B cell (primary cell): ENCODE data around the gene WDFY2. TPM values are rescaled to one million over a fixed set of nuclear protein-coding genes. Genes with fewer than 3 reads are reported as not detected.

ENCODE experiments used
- ATAC-seq: fragments of 200-7000 bp; cut with Tn5 transposase; one replicate; pipeline ENCODE4 v1.10.0; 2021; ENCODE audit warnings: low read depth, mild to moderate bottlenecking, moderate number of reproducible peaks, moderate library complexity
- CTCF ChIA-PET: fragments of 350-600 bp; sonication (Branson Sonifier 250); formaldehyde crosslinking; loops from one replicate; lab custom pipeline; 2021; ENCODE audit warnings: antibody characterized with exemption, inconsistent platforms; lab: Charles Lee
- POLR2A ChIA-PET: fragments of 350-600 bp; sonication (Branson Sonifier 250); formaldehyde crosslinking; loops from one replicate; lab custom pipeline; 2021; ENCODE audit warnings: antibody characterized with exemption; lab: Charles Lee
- DNase-seq: peaks from one replicate; pipeline ENCODE4 v3.0.0; 2013
- H2AFZ ChIP-seq: 2 replicates; pipeline ENCODE4 v1.6.1; 2012; ENCODE audit warnings: mild to moderate bottlenecking, low read depth, low read length; ENCODE audit not compliant: insufficient read depth, poor library complexity, severe bottlenecking
- H3K27ac ChIP-seq, 2 donors: 1 replicate in 1 of 2; 2 replicates in 1 of 2; pipeline ENCODE4 v1.5.1; 2012 to 2013; ENCODE audit warnings: low read length in 2 of 2, mild to moderate bottlenecking in 2 of 2, moderate library complexity in 1 of 2
- H3K27me3 ChIP-seq, 4 experiments: fragments of 200-600 bp in 1 of 4; sonication (generic) in 1 of 4; replicated peaks in 1 of 4; 1 replicate in 2 of 4; 2 replicates in 2 of 4; pipeline versions ENCODE4 v1.6.1 to v1.7.0; 2013 to 2016; ENCODE audit warnings: low read length in 3 of 4, mild to moderate bottlenecking in 2 of 4, mixed read lengths in 1 of 4, moderate library complexity in 1 of 4; ENCODE audit not compliant: insufficient read depth in 4 of 4, control insufficient read depth in 3 of 4; ENCODE audit errors: control extremely low read depth in 1 of 4
- H3K36me3 ChIP-seq, 2 experiments: replicated peaks in 1 of 2; 1 replicate in 1 of 2; 2 replicates in 1 of 2; pipeline versions ENCODE4 v1.6.1 to v1.7.1; 2013; ENCODE audit warnings: low read length in 1 of 2; ENCODE audit not compliant: insufficient read depth in 2 of 2, control insufficient read depth in 1 of 2; ENCODE audit errors: control extremely low read depth in 1 of 2, extremely low read depth in 1 of 2
- H3K4me1 ChIP-seq, 2 donors: fragments of 200-600 bp in 1 of 2; sonication (generic) in 1 of 2; 1 replicate in 1 of 2; 2 replicates in 1 of 2; pipeline versions ENCODE4 v1.5.1 to v1.6.1; 2013 to 2017; ENCODE audit warnings: low read length in 2 of 2; ENCODE audit not compliant: control insufficient read depth in 2 of 2, insufficient read depth in 2 of 2
- H3K4me2 ChIP-seq: replicated peaks from 2 replicates; pipeline ENCODE3; 2012; ENCODE audit warnings: mild to moderate bottlenecking, low read depth, low read length; ENCODE audit not compliant: poor library complexity, severe bottlenecking
- H3K4me3 ChIP-seq, 5 experiments: fragments of 200-600 bp in 1 of 5; sonication (generic) in 1 of 5; 1 replicate in 3 of 5; 2 replicates in 2 of 5; pipeline versions ENCODE4 v1.5.1 to v1.7.0; 2011 to 2016; ENCODE audit warnings: low read length in 4 of 5, mild to moderate bottlenecking in 4 of 5, low read depth in 2 of 5, control low read depth in 1 of 5, moderate library complexity in 1 of 5; ENCODE audit not compliant: insufficient read depth in 1 of 5; ENCODE audit errors: control extremely low read depth in 1 of 5, extremely low read depth in 1 of 5
- H3K79me2 ChIP-seq: fragments of 200-600 bp; sonication (generic); one replicate; pipeline ENCODE4 v1.6.0; 2016; ENCODE audit warnings: low read length; ENCODE audit not compliant: control insufficient read depth, insufficient read depth
- H3K9ac ChIP-seq: fragments of 200-600 bp; sonication (generic); 2 replicates; pipeline ENCODE4 v1.6.1; 2017; ENCODE audit warnings: mild to moderate bottlenecking, low read length, moderate library complexity
- H3K9me3 ChIP-seq, 3 donors: one replicate each; pipeline versions ENCODE4 v1.6.1 to v1.7.1; 2013; ENCODE audit warnings: low read length in 2 of 3; ENCODE audit not compliant: control insufficient read depth in 2 of 3, insufficient read depth in 1 of 3; ENCODE audit errors: control extremely low read depth in 1 of 3
- H4K20me1 ChIP-seq: 2 replicates; pipeline ENCODE4 v1.6.0; 2012; ENCODE audit warnings: mild to moderate bottlenecking, low read length; ENCODE audit not compliant: insufficient read depth, control insufficient read depth, poor library complexity, severe bottlenecking
- H3K27ac Mint-ChIP-seq: one replicate; pipeline ENCODE4 v1.8.0; 2021; ENCODE audit warnings: mixed read lengths
- H3K27me3 Mint-ChIP-seq: one replicate; pipeline ENCODE4 v1.8.0; 2021; ENCODE audit warnings: mixed read lengths
- H3K4me1 Mint-ChIP-seq: one replicate; pipeline ENCODE4 v1.8.0; 2021; ENCODE audit warnings: mixed read lengths
- H3K4me3 Mint-ChIP-seq: one replicate; pipeline ENCODE4 v1.8.0; 2021; ENCODE audit warnings: mixed read lengths
- H3K9me3 Mint-ChIP-seq: one replicate; pipeline ENCODE4 v1.8.0; 2022; ENCODE audit warnings: mixed read lengths; ENCODE audit not compliant: insufficient read depth
- EZH2 ChIP-seq: IDR thresholded peaks from 2 replicates; pipeline ENCODE4 v1.6.1; 2012; ENCODE audit warnings: borderline replicate concordance, low read depth, mild to moderate bottlenecking, moderate library complexity, low read length; ENCODE audit not compliant: insufficient read depth, poor library complexity, severe bottlenecking
- WGBS: methylation state at CpG from one replicate; pipeline ENCODE4 v1.1.5; 2013; ENCODE audit warnings: missing lambda C conversion rate; ENCODE audit not compliant: insufficient coverage; 5-methylcytosine and 5-hydroxymethylcytosine counted together
- intact Hi-C: fragments of 100-400 bp; cut with micrococcal nuclease; formaldehyde crosslinking; loops from one replicate; pipeline ENCODE4 v1.10.0; 2022
- polyA plus RNA-seq: library from polyadenylated mRNA; depleted of rRNA; stranded (reverse); fragments of >200 nt; gene quantifications from 2 replicates; pipeline ENCODE4 v1.2.3, GENCODE V29; 2012
- total RNA-seq, 2 donors: library from RNA; stranded (reverse); fragments of 120-200 nt in 1 of 2; gene quantifications; 1 replicate in 1 of 2; 2 replicates in 1 of 2; pipeline versions ENCODE4 v1.2.3 to v1.2.4, GENCODE V29; 2013 to 2022
- TF ChIP-seq, protein P1 (sequence below): fragments of 200-600 bp; IDR thresholded peaks from one replicate; pipeline ENCODE4 v1.8.0; 2022; ENCODE audit warnings: antibody characterized with exemption, mild to moderate bottlenecking

WDFY2 gene
- total and polyA plus RNA-seq, 2 donors (not counting 1 experiment from before 2014, with no cell fraction given), result 12.4 to 47.7 TPM

DNA sequence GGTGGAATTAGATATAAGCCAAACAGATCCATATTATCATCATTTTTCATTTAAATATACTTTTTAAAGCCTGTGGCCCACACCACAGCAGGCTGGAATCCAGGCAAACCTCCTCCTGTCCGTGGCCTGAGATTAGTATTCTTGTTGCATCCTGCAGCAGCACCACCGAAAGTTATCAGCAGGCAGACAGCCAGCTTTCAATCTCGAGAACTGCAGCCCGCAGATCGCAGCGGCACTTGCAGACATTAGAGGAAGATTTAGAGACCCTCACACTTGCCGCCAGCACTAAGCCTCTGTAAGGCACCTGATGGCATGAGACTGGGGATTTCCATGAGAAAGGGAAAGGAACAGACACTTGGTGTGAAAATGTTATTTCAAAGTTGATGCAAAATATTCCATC is 212.3 kb downstream of the WDFY2 start:
- POLR2A ChIA-PET, result no interaction called here
- ATAC-seq, result no peak
- Histone ChIP-seq H3K27ac (no peak overlapping the region), H3K27me3 (no peaks in the 10 kb centered on the region), H3K36me3 (no peaks in the 10 kb centered on the region), H3K4me2 (no peak overlapping the region), H3K9me3 (no peaks in the 10 kb centered on the region), H3K4me1 (peaks cover 29% of the 10 kb centered on the region in 2 donors), H3K9ac (no peak overlapping the region), H4K20me1 (no peaks in the 10 kb centered on the region), H3K4me3 (no peak overlapping the region), H3K79me2 (peaks cover 17% of the 10 kb centered on the region), H2AFZ (no peak overlapping the region)
- WGBS, result 92% methylated on average over 7 of the region's 7 CpGs
- TF ChIP-seq EZH2, result no peak
- TF ChIP-seq, protein P1, sequence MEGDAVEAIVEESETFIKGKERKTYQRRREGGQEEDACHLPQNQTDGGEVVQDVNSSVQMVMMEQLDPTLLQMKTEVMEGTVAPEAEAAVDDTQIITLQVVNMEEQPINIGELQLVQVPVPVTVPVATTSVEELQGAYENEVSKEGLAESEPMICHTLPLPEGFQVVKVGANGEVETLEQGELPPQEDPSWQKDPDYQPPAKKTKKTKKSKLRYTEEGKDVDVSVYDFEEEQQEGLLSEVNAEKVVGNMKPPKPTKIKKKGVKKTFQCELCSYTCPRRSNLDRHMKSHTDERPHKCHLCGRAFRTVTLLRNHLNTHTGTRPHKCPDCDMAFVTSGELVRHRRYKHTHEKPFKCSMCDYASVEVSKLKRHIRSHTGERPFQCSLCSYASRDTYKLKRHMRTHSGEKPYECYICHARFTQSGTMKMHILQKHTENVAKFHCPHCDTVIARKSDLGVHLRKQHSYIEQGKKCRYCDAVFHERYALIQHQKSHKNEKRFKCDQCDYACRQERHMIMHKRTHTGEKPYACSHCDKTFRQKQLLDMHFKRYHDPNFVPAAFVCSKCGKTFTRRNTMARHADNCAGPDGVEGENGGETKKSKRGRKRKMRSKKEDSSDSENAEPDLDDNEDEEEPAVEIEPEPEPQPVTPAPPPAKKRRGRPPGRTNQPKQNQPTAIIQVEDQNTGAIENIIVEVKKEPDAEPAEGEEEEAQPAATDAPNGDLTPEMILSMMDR, result no peak
- Mint-ChIP-seq H3K9me3 (no peaks in the 10 kb centered on the region), H3K27ac (no peak overlapping the region), H3K4me1 (peaks cover 37% of the 10 kb centered on the region), H3K27me3 (no peaks in the 10 kb centered on the region), H3K4me3 (no peak overlapping the region)
- CTCF ChIA-PET, result interaction anchor here (1.3 to 6.2 kb wide), 16 partner anchors 18 to 671 kb away, joined by 3 to 101 read pairs (median 10); no protein-coding TSS in a partner anchor
- DNase-seq, result no peak
- intact Hi-C loops, result loop anchor here (2.0 kb wide), 1 partner anchor 510 kb away; no protein-coding TSS in a partner anchor

DNA sequence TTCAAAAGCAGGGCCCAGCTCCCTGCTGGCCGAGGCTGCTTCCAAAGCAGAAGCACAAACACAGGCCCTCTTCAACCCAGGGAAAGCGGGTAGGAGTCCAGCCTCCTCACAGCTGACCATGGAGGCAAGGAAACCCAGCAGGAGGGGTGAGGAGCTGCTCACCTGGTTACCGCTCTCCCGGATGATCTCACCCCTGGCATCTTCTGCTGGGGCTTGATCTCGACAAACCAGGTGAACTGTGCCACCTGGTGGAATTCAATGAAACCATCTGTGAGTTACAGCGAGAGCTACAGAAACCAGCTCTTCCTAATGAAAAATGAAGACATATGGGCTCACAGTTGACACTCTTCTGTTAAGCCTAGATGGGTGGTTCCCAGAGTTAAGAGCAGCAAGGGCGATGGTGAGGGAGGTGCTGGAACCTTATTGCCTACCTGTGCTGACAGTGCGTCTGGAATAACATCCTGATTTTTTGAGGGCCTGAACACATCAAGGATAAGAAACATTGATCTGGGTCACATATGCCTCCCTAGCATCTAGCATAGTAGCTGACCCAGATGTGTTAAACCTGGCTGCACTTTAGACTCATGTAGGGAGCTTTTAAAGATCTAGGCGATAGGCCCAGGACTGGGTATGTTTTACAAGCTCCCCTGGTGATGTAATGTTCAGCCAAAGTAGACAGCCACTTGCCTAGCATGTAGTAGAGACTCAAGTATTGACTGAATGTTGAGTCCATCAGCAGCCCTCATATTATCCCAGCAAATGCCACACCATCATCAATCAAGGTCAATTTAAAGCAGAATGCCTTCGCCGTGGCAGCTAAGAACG is 213.6 kb downstream of the WDFY2 start:
- intact Hi-C loops, result loop anchor here (1.0 to 2.0 kb wide), 2 partner anchors 363 to 511 kb away; no protein-coding TSS in a partner anchor
- H3K79me2 ChIP-seq, result peaks cover 17% of the 10 kb centered on the region
- Mint-ChIP-seq H3K4me1 (peaks cover 45% of the 10 kb centered on the region), H3K4me3 (no peak overlapping the region), H3K27me3 (no peaks in the 10 kb centered on the region), H3K27ac (peak overlapping the region; percentile 5), H3K9me3 (no peaks in the 10 kb centered on the region)
- no peak overlapping the region for H2AFZ ChIP-seq
- peak; percentile 60 for ATAC-seq
- TF ChIP-seq, protein P1, result peak; percentile 68
- TF ChIP-seq EZH2, result no peak
- H3K4me2 ChIP-seq, result no peak overlapping the region
- ChIA-PET CTCF (interaction anchor here (0.6 to 6.2 kb wide), 44 partner anchors 9 to 677 kb away, joined by 3 to 101 read pairs (median 4); no protein-coding TSS in a partner anchor), POLR2A (interaction anchor here (1.5 to 2.2 kb wide), 2 partner anchors 213 to 345 kb away, joined by 6 to 12 read pairs; partner anchors contain the start of gene INTS6)
- H3K4me1 ChIP-seq, result peaks cover 37 to 39% of the 10 kb centered on the region in 2 donors
- H3K9ac ChIP-seq, result no peak overlapping the region
- H4K20me1 ChIP-seq, result no peaks in the 10 kb centered on the region
- 71% methylated on average over 9 of the region's 12 CpGs for WGBS
- H3K9me3 ChIP-seq, result no peaks in the 10 kb centered on the region
- H3K27me3 ChIP-seq, result no peaks in the 10 kb centered on the region
- H3K36me3 ChIP-seq, result no peaks in the 10 kb centered on the region
- DNase-seq, result peak; percentile 76
- H3K27ac ChIP-seq, result no peak overlapping the region
- H3K4me3 ChIP-seq, result no peak overlapping the region
